ENCODE measurements around the gene SBF2.

SBF2 gene

DNA sequence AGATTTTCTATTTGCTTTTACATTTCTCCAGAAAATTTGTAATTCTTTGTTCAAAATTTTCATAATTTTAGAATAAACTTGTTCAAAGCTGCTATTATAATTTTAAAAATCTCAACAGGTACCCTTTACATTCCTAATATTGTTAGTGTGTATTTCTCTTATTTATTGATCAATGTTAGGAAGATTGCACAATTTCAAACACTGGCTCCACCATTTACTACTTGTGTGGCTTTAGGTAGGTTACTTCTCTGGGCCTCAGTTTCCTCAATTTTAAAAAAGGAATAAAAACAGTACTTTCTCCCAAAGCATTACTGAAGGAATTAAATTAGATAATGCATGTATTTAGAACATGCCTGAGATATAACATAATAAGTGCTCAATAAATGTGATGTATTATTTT is 180.2 kb downstream of the SBF2 start:
- DNase-seq (ENCODE audit: low spot score): no peak
- TF ChIP-seq, protein P1, sequence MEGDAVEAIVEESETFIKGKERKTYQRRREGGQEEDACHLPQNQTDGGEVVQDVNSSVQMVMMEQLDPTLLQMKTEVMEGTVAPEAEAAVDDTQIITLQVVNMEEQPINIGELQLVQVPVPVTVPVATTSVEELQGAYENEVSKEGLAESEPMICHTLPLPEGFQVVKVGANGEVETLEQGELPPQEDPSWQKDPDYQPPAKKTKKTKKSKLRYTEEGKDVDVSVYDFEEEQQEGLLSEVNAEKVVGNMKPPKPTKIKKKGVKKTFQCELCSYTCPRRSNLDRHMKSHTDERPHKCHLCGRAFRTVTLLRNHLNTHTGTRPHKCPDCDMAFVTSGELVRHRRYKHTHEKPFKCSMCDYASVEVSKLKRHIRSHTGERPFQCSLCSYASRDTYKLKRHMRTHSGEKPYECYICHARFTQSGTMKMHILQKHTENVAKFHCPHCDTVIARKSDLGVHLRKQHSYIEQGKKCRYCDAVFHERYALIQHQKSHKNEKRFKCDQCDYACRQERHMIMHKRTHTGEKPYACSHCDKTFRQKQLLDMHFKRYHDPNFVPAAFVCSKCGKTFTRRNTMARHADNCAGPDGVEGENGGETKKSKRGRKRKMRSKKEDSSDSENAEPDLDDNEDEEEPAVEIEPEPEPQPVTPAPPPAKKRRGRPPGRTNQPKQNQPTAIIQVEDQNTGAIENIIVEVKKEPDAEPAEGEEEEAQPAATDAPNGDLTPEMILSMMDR (IDR thresholded peaks at IDR 0.05; ENCODE audit: borderline replicate concordance, control extremely low read depth, extremely low read depth, insufficient read depth, missing control alignments): no peak
- in situ Hi-C loops (cut with MboI; ENCODE audit: low sequenced_read_pairs, unreplicated experiment): no loop called here

DNA sequence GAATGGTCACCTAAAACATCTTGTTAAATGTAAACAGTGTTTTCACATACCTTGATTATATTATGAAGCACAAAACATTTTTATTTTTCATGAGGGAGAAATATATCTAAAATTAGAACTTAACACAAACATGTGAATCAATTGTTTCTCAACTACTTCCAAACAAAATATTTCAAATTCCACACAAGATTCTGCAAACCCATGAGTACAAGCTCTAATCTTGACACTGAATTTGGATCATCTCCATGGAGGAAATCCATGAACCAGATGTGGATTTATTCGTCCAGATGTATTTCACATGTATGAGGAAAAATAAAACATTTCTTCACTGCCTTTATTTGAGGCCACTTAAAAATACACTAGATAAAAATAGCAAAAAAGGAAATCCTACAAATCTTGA is 184.2 kb downstream of the SBF2 start:
- in situ Hi-C loops (cut with MboI; ENCODE audit: low sequenced_read_pairs, unreplicated experiment): no loop called here
- DNase-seq (ENCODE audit: low spot score): no peak
- TF ChIP-seq, protein P1 (IDR thresholded peaks at IDR 0.05; ENCODE audit: borderline replicate concordance, control extremely low read depth, extremely low read depth, insufficient read depth, missing control alignments): no peak

DNA sequence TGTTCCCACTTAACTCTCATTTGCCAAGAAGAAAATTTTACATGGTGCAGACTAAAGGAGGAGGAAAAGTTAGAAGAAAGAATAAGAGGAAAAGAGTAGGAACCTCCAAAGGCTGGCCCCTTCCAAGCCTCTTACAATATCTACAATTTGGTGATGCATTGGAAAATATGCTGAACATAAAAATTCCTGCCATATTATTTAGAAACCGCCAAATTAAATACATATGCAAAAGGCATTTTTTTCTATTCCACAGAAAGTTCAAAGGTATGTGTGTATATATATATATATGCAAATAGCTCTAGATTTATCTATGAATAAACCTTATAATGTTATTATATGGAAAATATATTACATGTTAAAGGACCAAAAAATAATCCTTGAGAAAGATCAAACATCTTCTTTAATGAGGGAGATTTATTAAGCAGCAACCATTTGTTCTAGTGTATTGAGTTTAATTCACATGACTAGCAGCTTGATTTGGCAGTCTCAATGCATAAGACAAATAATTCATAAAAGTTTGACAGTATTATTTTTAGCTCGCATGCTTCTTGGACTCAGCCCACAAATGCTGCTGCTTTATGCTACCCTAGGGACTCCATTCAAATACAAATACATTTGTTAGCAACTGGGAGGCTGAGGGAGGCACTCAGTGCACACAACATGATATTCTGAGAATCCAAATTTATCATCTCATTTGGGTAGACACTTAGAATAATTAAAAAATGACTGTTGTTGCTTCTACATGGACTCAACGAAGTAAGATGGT is 184.9 kb downstream of the SBF2 start:
- in situ Hi-C loops (cut with MboI; ENCODE audit: low sequenced_read_pairs, unreplicated experiment): no loop called here
- DNase-seq (ENCODE audit: low spot score): no peak
- TF ChIP-seq, protein P1 (IDR thresholded peaks at IDR 0.05; ENCODE audit: borderline replicate concordance, control extremely low read depth, extremely low read depth, insufficient read depth, missing control alignments): no peak

DNA sequence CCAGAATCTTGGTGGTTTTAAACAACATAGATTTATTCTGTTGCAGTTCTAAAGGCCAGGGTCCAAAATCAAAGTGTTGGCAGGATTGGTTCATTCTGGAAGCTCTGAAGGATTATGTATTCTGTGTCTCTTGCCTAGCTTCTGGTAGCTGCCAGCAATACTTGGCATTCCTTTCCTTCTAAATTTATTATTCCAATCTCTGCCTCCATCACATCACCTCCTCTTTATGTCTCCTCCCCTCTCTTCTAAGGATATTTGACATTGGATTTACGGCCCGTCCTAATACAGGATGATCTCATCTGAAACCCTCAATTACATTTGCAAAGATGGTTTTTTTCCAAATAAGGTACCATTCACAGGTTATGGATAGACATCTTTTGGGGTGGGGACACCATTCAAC is 186.5 kb downstream of the SBF2 start:
- in situ Hi-C loops (cut with MboI; ENCODE audit: low sequenced_read_pairs, unreplicated experiment): no loop called here
- no peak for DNase-seq (ENCODE audit: low spot score)

DNA sequence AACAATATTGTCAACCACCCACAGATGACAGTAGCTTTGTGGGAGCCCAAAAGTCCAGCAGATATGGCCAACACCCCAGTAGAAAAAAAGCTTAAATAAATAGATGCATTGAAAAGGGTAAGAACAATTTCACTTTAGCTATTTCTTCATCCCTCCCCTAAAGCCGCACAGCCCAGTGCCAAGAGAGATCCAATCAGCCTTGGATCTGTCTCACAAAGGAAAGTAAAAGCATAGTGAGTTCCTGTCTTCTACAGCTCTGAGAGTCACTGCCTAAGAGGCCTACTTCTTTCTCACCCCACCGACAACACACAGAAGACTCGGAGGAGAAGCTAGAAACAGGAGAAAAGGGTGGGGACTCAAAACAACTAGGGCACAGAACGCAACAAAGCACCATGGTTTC is 196.4 kb downstream of the SBF2 start:
- TF ChIP-seq, protein P1 (IDR thresholded peaks at IDR 0.05; ENCODE audit: borderline replicate concordance, control extremely low read depth, extremely low read depth, insufficient read depth, missing control alignments): no peak
- DNase-seq (ENCODE audit: low spot score): no peak

More for the DNA sequence above, 186.5 kb downstream of the SBF2 start:
- TF ChIP-seq, protein P1 (IDR thresholded peaks at IDR 0.05; ENCODE audit: borderline replicate concordance, control extremely low read depth, extremely low read depth, insufficient read depth, missing control alignments): no peak

DNA sequence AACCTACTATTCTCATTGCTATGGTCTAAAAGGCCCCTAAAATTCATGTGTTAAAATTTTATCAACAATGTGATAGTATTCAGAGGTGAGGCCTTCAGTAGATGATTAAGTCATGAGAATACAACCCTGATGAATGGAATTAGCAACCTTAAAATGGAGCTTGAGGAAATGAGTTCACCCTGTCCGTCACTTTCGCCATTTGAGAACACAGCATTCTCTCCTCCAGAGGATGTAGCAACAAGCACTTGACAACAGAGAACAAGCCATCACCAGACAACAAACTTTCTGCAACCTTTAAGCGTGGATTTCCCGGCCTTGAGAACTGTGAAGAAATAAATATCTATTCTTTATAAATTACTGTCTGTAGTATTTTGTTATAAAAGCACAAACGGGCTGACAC is 197.0 kb downstream of the SBF2 start:
- TF ChIP-seq, protein P1 (IDR thresholded peaks at IDR 0.05; ENCODE audit: borderline replicate concordance, control extremely low read depth, extremely low read depth, insufficient read depth, missing control alignments): no peak
- DNase-seq (ENCODE audit: low spot score): no peak
- in situ Hi-C loops (cut with MboI; ENCODE audit: low sequenced_read_pairs, unreplicated experiment): no loop called here

More for the DNA sequence above, 196.4 kb downstream of the SBF2 start:
- in situ Hi-C loops (cut with MboI; ENCODE audit: low sequenced_read_pairs, unreplicated experiment): no loop called here
